ENCODE measurements around the gene TBKBP1.
"Not testable (repeated sequence)": the region's sequence is repeated elsewhere in the genome, so short reads cannot be mapped to it uniquely, and the experiment has no call there.

The TBKBP1 gene

DNA sequence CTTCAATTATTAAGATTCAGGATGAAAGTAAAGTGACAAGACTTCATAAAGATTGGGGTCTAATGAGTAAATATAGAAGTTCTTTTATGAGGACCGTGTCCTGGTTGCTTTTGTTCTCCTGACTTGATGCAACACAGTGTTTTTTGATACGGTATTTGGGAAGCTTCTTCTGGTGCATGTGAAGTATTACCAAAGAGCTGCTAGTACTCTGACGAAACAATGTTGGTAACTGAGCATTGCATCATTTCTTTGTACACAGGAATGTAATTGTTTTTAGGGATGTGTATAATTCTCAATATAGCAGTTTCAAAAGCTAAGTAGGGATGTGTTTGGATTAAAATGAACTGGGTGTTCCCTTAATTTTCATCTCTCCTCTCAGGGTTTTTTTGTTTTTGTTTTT lies 28.3 kb upstream of the TBKBP1 start:
- Mint-ChIP-seq H3K4me3 (no peak overlapping the region), H3K36me3 (peaks cover 67% of the 10 kb centered on the region), H3K9me3 (no peaks in the 10 kb centered on the region), H3K27ac (no peak overlapping the region), H3K4me1 (peaks cover 49% of the 10 kb centered on the region), H3K27me3 (no peaks in the 10 kb centered on the region)
- CTCF ChIA-PET, result interaction anchor here (1.1 to 4.7 kb wide), 6 partner anchors 11 to 124 kb away, joined by 3 to 73 read pairs (median 6); partner anchors contain the start of gene KPNB1
- DNase-seq, result no peak

DNA sequence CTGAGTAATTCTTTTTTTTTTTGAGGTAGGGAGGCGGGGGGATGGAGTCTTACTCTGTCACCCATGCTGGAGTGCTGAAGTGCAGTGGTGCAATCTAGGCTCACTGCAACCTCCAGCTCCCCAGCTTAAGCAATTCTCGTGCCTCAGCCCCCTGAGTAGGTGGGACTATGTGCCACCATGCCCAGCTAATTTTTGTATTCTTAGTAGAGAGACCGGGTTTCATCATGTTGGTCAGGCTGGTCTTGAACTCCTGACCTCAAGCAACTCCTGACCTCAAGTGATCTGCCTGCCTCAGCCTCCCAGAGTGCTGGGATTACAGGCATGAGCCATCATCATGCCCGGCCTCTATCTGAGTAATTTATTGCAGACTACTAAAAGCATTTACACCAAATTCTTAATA lies 24.9 kb upstream of the TBKBP1 start:
- CTCF ChIA-PET, result interaction anchor here (1.3 kb wide), 1 partner anchor 18 kb away, joined by 3 read pairs; no protein-coding TSS in a partner anchor

DNA sequence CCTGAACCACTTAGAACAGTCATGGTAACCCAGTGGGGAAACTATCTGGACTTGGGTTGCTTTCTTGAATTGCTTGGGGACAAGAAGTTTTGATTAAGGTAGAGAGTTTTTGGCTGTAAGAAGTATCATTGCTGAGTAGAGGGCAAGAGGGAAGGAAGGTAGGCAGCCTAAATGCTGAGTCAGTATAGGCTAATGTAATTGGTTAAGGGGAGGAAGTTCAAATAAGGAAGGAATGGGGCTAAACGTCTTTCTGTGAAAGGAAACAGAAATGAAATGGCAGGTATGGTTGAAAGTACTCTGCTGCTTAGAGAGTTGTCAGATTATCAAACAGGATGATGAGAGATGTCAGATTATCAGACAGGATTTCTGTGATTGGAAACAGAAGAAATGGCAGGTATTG lies 23.9 kb upstream of the TBKBP1 start:
- CTCF ChIA-PET, result no interaction called here
- Mint-ChIP-seq H3K27me3 (no peaks in the 10 kb centered on the region), H3K4me3 (no peak overlapping the region), H3K27ac (peak overlapping the region; percentile 72), H3K9me3 (no peaks in the 10 kb centered on the region), H3K36me3 (peaks cover 78% of the 10 kb centered on the region), H3K4me1 (peaks cover 39% of the 10 kb centered on the region)
- DNase-seq, result no peak

More for the DNA sequence above, 24.9 kb upstream of the TBKBP1 start:
- no peaks in the 10 kb centered on the region for H3K9me3 Mint-ChIP-seq
- H3K36me3 Mint-ChIP-seq, result peaks cover 74% of the 10 kb centered on the region
- H3K27ac Mint-ChIP-seq, result no peak overlapping the region
- H3K4me1 Mint-ChIP-seq, result peaks cover 37% of the 10 kb centered on the region
- H3K27me3 Mint-ChIP-seq, result no peaks in the 10 kb centered on the region
- DNase-seq, result no peak
- H3K4me3 Mint-ChIP-seq, result no peak overlapping the region

DNA sequence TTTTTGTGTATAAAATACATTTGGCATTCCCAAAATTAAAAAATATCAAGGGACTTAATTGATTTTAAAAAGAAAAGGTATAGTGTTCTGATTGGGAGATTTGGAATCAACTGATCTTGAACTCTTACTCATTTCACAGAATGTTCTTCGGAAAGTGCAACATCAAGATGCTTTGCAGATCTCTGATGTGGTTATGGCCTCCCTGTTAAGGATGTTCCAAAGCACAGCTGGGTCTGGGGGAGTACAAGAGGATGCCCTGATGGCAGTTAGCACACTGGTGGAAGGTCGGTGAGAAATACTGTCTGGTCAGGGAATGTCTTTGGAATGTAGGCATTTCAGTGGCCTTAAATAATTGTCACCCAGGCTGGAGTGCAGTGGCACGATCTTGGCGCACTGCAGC lies 19.5 kb upstream of the TBKBP1 start:
- Mint-ChIP-seq H3K4me1 (peaks cover 28% of the 10 kb centered on the region), H3K4me3 (no peak overlapping the region), H3K9me3 (no peaks in the 10 kb centered on the region), H3K27ac (peak overlapping the region; percentile 13), H3K27me3 (no peaks in the 10 kb centered on the region), H3K36me3 (peaks cover 81% of the 10 kb centered on the region)
- CTCF ChIA-PET, result interaction anchor here (0.6 to 10.5 kb wide), 4 partner anchors 11 to 62 kb away, joined by 3 to 73 read pairs (median 4); no protein-coding TSS in a partner anchor
- DNase-seq, result no peak

DNA sequence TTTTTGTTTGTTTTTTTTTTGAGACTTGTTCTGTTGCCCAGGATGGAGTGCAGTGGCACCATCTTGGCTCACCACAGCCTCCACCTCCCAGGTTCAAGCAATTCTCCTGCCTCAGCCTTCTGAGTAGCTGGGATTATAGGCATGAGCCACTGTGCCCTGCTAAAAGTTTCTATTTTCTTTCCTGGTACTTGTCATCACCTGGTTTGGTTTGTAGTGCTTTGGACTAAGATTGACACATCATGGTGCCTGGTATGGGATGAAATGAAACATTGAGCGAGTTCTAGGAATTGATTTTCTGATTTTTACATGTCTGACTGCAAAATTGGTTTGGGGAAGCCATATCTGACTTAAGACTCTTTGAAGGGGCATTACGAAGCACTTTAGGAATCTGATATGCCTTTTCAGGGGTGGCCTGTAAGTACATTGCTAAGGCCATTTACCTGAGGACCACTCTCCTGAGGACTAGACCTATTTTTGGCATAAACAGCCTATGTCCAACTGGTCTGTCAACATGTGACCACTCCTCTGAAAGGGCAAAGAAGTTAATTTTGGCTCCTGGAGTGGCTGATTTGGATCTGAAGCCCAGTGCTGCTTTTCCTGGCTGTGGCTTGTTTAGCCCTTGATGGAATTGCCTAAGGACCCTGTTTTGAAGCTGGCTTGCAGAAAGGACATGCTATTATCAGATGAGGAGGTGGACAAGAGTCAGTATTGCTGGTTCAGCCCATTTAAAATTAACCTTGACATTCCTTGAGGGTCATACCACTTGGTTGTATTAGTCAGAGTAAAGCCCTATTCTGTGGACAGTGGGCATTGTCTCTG lies 18.4 kb upstream of the TBKBP1 start:
- no peak for DNase-seq
- Mint-ChIP-seq H3K4me1 (peaks cover 17% of the 10 kb centered on the region), H3K27me3 (no peaks in the 10 kb centered on the region), H3K9me3 (no peaks in the 10 kb centered on the region), H3K36me3 (peaks cover 80% of the 10 kb centered on the region), H3K27ac (no peak overlapping the region), H3K4me3 (no peak overlapping the region)
- CTCF ChIA-PET, result interaction anchor here (1.2 to 10.5 kb wide), 2 partner anchors 12 to 25 kb away, joined by 3 to 73 read pairs; no protein-coding TSS in a partner anchor

DNA sequence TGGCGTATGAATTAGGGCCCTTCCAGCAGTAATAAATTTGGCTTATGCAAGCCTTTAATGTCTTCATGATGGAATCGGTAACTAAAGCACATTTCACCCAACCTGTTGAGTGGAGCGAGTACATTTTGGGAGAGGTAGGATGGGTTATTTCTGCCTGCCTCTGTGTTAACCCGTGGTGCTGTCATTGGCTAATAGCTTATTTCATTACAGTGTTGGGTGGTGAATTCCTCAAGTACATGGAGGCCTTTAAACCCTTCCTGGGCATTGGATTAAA lies 17.8 kb upstream of the TBKBP1 start:
- no peak overlapping the region for H3K4me3 Mint-ChIP-seq
- H3K27me3 Mint-ChIP-seq, result no peaks in the 10 kb centered on the region
- H3K9me3 Mint-ChIP-seq, result no peaks in the 10 kb centered on the region
- no peak overlapping the region for H3K27ac Mint-ChIP-seq
- CTCF ChIA-PET, result interaction anchor here (0.8 to 10.5 kb wide), 3 partner anchors 12 to 136 kb away, joined by 3 to 73 read pairs (median 3); no protein-coding TSS in a partner anchor
- H3K4me1 Mint-ChIP-seq, result peaks cover 16% of the 10 kb centered on the region
- DNase-seq, result no peak
- peaks cover 79% of the 10 kb centered on the region for H3K36me3 Mint-ChIP-seq

DNA sequence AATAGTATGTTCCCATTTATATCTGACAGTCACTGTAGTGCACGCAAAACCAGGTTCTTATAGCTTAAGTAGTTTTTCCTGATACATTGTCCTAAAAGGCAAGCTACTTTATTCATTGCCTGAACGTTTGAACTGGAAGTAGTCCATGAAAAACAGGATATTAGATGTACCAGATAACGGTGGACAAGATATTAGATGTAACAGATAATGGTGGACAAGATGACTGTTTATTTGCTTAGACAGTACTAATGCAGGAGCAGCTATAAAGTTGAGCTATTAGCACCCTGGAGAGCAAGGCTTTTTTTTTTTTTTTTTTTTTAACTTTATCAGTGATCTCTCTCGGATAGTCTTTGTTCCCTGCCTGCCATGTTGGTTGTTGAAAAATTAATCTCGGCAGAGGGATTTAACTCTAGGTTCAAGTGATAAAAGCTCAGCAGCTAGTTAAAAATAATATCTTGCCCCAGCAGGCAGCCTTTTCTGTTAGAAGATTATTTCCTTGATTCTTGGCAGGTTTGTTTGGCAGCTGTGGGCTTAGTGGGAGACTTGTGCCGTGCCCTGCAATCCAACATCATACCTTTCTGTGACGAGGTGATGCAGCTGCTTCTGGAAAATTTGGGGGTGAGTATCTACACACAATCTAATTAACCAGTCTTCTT lies 17.3 kb upstream of the TBKBP1 start:
- Mint-ChIP-seq H3K27ac (no peak overlapping the region), H3K36me3 (peaks cover 76% of the 10 kb centered on the region), H3K27me3 (no peaks in the 10 kb centered on the region), H3K4me1 (peaks cover 16% of the 10 kb centered on the region), H3K9me3 (no peaks in the 10 kb centered on the region), H3K4me3 (no peak overlapping the region)
- CTCF ChIA-PET, result interaction anchor here (0.8 to 10.5 kb wide), 3 partner anchors 13 to 136 kb away, joined by 3 to 73 read pairs (median 3); no protein-coding TSS in a partner anchor
- DNase-seq, result no peak

DNA sequence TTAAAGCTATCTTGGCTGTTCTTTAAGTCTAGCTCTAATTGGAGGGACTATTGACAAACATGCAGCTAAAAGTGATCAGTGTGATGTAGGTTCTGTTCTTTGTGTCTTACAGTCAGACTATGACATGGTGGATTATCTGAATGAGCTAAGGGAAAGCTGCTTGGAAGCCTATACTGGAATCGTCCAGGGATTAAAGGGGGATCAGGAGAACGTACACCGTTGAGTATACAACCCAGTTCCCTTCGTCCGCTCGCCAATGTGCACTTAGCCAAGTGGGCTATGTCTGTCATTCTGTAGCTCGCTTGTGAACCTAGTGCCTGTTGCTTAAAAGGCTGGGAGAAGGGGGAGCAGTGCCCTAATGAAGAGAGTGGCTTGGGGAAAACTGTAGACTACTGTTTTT lies 15.8 kb upstream of the TBKBP1 start:
- Mint-ChIP-seq H3K9me3 (no peaks in the 10 kb centered on the region), H3K27ac (no peak overlapping the region), H3K4me1 (peaks cover 24% of the 10 kb centered on the region), H3K27me3 (no peaks in the 10 kb centered on the region), H3K4me3 (no peak overlapping the region), H3K36me3 (peaks cover 82% of the 10 kb centered on the region)
- CTCF ChIA-PET, result interaction anchor here (0.7 to 10.5 kb wide), 4 partner anchors 10 to 55 kb away, joined by 3 to 73 read pairs (median 6); partner anchors contain the start of gene TBX21
- DNase-seq, result no peak

DNA sequence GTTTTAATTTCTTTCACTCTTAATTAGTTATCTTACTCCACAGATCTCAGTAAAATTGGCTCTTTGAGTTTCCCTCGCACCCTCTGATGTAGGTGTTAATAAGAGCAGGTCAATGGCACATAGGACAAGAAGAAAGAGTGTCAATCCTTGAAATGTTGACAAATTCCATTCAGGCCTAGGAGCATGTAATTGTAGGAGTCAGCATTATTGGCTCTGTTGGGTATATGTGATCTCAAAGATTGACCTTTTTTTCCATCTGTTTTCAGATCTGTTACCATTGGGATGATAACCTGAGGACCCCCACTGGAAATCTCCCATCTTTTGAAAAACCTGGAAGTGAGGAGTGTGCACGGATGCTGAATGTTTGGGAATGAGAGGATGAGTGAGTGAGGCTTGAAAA lies 11.8 kb upstream of the TBKBP1 start:
- Mint-ChIP-seq H3K4me3 (no peak overlapping the region), H3K4me1 (peaks cover 8% of the 10 kb centered on the region), H3K27ac (no peak overlapping the region), H3K27me3 (no peaks in the 10 kb centered on the region), H3K36me3 (peaks cover 78% of the 10 kb centered on the region), H3K9me3 (no peaks in the 10 kb centered on the region)
- CTCF ChIA-PET, result no interaction called here
- DNase-seq, result no peak

DNA sequence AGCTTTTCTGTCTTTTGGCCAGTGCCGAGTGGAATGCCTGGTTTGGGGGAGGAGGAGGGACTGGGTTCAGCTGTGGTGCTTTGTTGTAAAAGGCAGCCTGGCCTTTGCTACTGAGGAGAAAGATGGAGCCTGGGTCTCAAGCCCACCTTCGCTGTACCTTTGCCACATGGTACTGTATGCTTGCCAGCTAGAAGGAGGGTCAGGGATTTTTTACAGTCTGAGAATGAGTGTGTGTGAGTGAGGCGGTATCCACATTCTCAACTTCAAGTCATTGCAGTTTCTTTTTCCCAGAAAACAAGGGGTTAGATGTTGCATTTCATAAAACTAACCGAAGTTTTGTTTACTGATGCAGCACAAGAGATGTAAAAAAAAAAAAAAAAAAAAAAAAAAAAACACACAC lies 11.2 kb upstream of the TBKBP1 start:
- H3K36me3 Mint-ChIP-seq, result peaks cover 73% of the 10 kb centered on the region
- H3K4me1 Mint-ChIP-seq, DNase-seq, CTCF ChIA-PET, H3K4me3 Mint-ChIP-seq, H3K9me3 Mint-ChIP-seq, H3K27ac Mint-ChIP-seq, H3K27me3 Mint-ChIP-seq: not testable (repeated sequence)

DNA sequence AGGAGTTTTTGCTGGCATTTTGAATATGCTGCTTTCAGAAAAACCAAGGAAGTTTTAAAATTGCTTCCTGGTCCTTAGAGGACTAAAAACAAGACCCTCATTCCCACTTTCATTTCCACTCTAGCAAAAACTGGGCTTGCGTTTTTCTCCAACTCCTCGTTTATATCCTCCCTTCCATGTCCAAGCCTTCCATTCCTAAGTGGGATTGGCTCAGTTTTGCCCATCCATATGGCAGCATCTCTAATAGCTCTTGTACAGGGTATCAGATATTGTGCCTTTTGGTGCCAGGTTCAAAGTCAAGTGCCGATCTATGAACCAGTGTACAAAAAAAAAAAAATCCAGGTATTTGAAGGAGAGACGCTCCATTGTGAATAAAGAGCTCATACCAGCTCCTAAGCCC lies 9.9 kb upstream of the TBKBP1 start:
- Mint-ChIP-seq H3K4me1 (peaks cover 8% of the 10 kb centered on the region), H3K4me3 (no peak overlapping the region), H3K36me3 (peaks cover 65% of the 10 kb centered on the region), H3K9me3 (no peaks in the 10 kb centered on the region), H3K27me3 (no peaks in the 10 kb centered on the region), H3K27ac (no peak overlapping the region)
- CTCF ChIA-PET, result interaction anchor here (0.9 kb wide), 1 partner anchor 13 kb away, joined by 3 read pairs; no protein-coding TSS in a partner anchor
- no peak for DNase-seq

DNA sequence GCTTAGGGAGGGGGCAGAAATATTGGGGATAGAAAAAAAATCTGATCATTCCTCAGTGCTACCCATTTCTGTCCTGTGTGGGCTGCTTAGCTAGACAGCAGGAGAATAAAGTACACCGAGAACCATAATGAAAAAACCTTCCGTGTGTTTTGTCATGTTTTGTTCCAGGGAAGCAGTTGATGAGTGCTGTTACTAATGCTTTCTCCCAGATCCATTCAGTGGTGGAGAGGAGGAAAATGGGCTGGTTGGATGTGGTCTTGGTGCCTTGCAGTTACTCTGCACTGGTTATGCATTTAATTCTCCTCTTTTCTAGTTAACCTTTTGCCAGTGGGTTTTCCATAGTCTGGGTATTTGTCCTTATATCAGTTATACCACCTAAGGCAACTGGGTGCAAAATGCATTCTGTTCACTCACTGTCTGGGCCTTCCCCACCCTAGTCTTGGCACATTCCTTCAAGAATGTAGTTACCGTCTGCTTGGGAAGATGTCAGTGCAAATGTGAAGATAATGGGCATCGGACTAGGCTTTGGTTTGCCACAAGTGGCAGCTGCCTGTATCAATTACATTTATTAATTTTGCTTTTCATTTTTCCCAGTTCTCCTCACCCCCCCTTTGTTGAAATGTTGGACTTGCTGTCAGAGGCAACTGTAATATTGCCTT lies 9.3 kb upstream of the TBKBP1 start:
- CTCF ChIA-PET, result interaction anchor here (0.9 kb wide), 1 partner anchor 12 kb away, joined by 3 read pairs; no protein-coding TSS in a partner anchor
- Mint-ChIP-seq H3K4me1 (peaks cover 8% of the 10 kb centered on the region), H3K27ac (no peak overlapping the region)

DNA sequence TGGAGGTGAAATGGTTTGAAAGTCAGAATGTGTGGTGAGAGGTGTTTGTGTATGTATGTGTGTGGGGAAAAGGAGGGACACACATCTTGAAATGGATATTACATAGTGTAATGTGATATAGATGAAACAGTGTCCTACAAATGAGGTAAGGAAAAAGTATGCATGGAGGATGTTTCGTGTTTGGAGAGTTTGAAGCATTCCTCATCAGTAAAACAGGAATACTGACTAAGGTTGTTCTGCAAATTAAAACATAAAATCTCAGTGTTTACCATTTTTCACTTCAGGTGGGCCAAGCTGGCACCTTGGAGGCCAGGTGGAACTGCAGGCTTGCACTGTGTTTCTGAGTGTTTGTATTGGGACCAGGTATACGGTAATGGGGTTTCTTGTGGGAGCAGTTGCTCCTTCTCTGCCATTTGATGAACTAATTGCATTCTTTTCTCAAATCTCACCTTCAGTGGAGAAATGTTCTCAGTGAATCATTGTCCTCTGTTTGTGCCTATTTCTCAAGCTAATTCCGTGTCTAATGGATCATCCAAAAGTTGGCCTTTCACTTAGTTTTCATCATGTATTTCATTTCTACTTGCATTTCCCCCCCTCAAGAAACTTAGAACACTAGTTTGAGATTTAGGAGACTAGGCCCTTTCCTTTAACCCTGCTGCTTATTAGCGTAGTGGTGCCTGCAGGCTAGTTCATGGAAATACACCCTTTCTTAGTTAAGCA lies 8.2 kb upstream of the TBKBP1 start:
- Mint-ChIP-seq H3K27me3 (no peaks in the 10 kb centered on the region), H3K27ac (peak overlapping the region; percentile 49), H3K4me1 (peaks cover 8% of the 10 kb centered on the region), H3K4me3 (no peak overlapping the region), H3K36me3 (peaks cover 52% of the 10 kb centered on the region), H3K9me3 (no peaks in the 10 kb centered on the region)
- CTCF ChIA-PET, result no interaction called here
- no peak for DNase-seq

More for the DNA sequence above, 9.3 kb upstream of the TBKBP1 start:
- Mint-ChIP-seq H3K27me3 (no peaks in the 10 kb centered on the region), H3K36me3 (peaks cover 62% of the 10 kb centered on the region), H3K9me3 (no peaks in the 10 kb centered on the region), H3K4me3 (no peak overlapping the region)
- DNase-seq, result no peak

DNA sequence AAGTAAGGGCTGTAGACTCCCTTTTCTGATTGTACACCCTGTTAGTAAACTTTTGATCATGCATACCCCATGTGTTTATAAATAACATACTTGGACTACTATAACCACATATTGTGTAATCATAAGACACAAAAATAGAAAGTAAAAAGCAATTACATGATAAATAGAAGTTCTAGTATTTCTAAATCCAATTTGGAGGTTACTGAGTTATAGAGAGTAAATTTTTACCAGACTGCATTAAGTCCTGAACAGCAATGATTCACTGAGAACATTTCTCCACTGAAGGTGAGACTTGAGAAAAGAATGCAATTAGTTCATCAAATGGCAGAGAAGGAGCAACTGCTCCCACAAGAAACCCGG lies 7.7 kb upstream of the TBKBP1 start:
- peaks cover 2% of the 10 kb centered on the region for H3K27me3 Mint-ChIP-seq
- no peaks in the 10 kb centered on the region for H3K9me3 Mint-ChIP-seq
- peak overlapping the region; percentile 49 for H3K27ac Mint-ChIP-seq
- H3K36me3 Mint-ChIP-seq, result peaks cover 49% of the 10 kb centered on the region
- DNase-seq, result no peak
- CTCF ChIA-PET, result no interaction called here
- H3K4me3 Mint-ChIP-seq, result no peak overlapping the region
- peaks cover 8% of the 10 kb centered on the region for H3K4me1 Mint-ChIP-seq

Data from activated naive CD4-positive, alpha-beta T cell treated with anti-CD3 and anti-CD28 coated beads, Interleukin-2, amount 10 ng/mL, durations not matched to agents 7 days and 5 days (primary cell).